CD14-positive monocyte (primary cell): Measurements from ENCODE around the gene PSTPIP1. TPM values are rescaled to one million over a fixed set of nuclear protein-coding genes. Genes with fewer than 3 reads are reported as not detected.
A peak's percentile ranks its signal among the peaks of the same experiment; 100 is the strongest.

ENCODE experiments used
- DNase-seq, 3 donors: peaks; one replicate each; pipeline ENCODE4 v3.0.0-alpha.2; 2011 to 2022
- H2AFZ ChIP-seq: 2 replicates; pipeline ENCODE4 v1.6.0; 2012; ENCODE audit warnings: mild to moderate bottlenecking, low read depth, low read length, inconsistent platforms; ENCODE audit not compliant: insufficient read depth, poor library complexity, severe bottlenecking
- H3K27ac ChIP-seq, 2 donors: 1 replicate in 1 of 2; 2 replicates in 1 of 2; pipeline ENCODE4 v1.5.1; 2012 to 2013; ENCODE audit warnings: low read length in 2 of 2, control low read depth in 1 of 2, inconsistent platforms in 1 of 2, low read depth in 1 of 2, mild to moderate bottlenecking in 1 of 2
- H3K27me3 ChIP-seq, 2 donors: one replicate each; pipeline versions ENCODE4 v1.6.0 to v1.6.1; 2011 to 2013; ENCODE audit warnings: low read length in 2 of 2; ENCODE audit not compliant: control insufficient read depth in 2 of 2, insufficient read depth in 2 of 2
- H3K36me3 ChIP-seq, 2 donors: replicated peaks in 1 of 2; 1 replicate in 1 of 2; 2 replicates in 1 of 2; pipeline versions ENCODE4 v1.5.1 to v1.6.1; 2012 to 2013; ENCODE audit warnings: low read length in 2 of 2, control low read depth in 1 of 2, inconsistent platforms in 1 of 2, mild to moderate bottlenecking in 1 of 2; ENCODE audit not compliant: insufficient read depth in 2 of 2, control insufficient read depth in 1 of 2
- H3K4me1 ChIP-seq, 2 donors: 1 replicate in 1 of 2; 2 replicates in 1 of 2; pipeline versions ENCODE4 v1.5.1 to v1.6.1; 2012 to 2013; ENCODE audit warnings: low read length in 2 of 2, control low read depth in 1 of 2, inconsistent platforms in 1 of 2, mild to moderate bottlenecking in 1 of 2, moderate library complexity in 1 of 2; ENCODE audit not compliant: insufficient read depth in 2 of 2, control insufficient read depth in 1 of 2
- H3K4me2 ChIP-seq: replicated peaks from 2 replicates; pipeline ENCODE3; 2012; ENCODE audit warnings: low read length, moderate library complexity, mild to moderate bottlenecking; ENCODE audit not compliant: poor library complexity, severe bottlenecking; ENCODE audit errors: extremely low read depth
- H3K4me3 ChIP-seq, 3 experiments: fragments of 200-600 bp in 1 of 3; sonication (generic) in 1 of 3; replicated peaks in 1 of 3; 1 replicate in 2 of 3; 2 replicates in 1 of 3; pipeline ENCODE4 v1.5.1; 2011 to 2013; ENCODE audit warnings: low read length in 3 of 3, mild to moderate bottlenecking in 3 of 3, control low read depth in 2 of 3, low read depth in 2 of 3, inconsistent platforms in 1 of 3, moderate library complexity in 1 of 3
- H3K79me2 ChIP-seq: 2 replicates; pipeline ENCODE4 v1.6.0; 2012; ENCODE audit warnings: mild to moderate bottlenecking, control low read depth, inconsistent platforms, low read length, moderate library complexity; ENCODE audit not compliant: insufficient read depth
- H3K9ac ChIP-seq: 2 replicates; pipeline ENCODE4 v1.6.0; 2017; ENCODE audit warnings: low read length, mild to moderate bottlenecking; ENCODE audit not compliant: insufficient read depth, poor library complexity, severe bottlenecking
- H3K9me3 ChIP-seq, 2 donors: replicated peaks in 1 of 2; 1 replicate in 1 of 2; 2 replicates in 1 of 2; pipeline versions ENCODE4 v1.5.1 to v1.6.1; 2012 to 2013; ENCODE audit warnings: low read length in 2 of 2, control low read depth in 1 of 2; ENCODE audit not compliant: control insufficient read depth in 1 of 2, insufficient read depth in 1 of 2
- H4K20me1 ChIP-seq: 2 replicates; pipeline ENCODE4 v1.6.0; 2012; ENCODE audit warnings: mild to moderate bottlenecking, low read length, control low read depth, moderate library complexity; ENCODE audit not compliant: insufficient read depth
- H3K27ac Mint-ChIP-seq, 7 donors: one replicate each; pipeline ENCODE4 v1.8.0; 2020; ENCODE audit warnings: mild to moderate bottlenecking in 7 of 7, mixed read lengths in 7 of 7, moderate library complexity in 6 of 7, inconsistent platforms in 2 of 7
- H3K27me3 Mint-ChIP-seq, 3 donors: one replicate each; pipeline ENCODE4 v1.8.0; 2021 to 2022; ENCODE audit warnings: low read depth in 3 of 3, mild to moderate bottlenecking in 3 of 3, mixed read lengths in 3 of 3, moderate library complexity in 3 of 3, inconsistent platforms in 1 of 3
- H3K36me3 Mint-ChIP-seq, 2 donors: one replicate each; pipeline ENCODE4 v1.8.0; 2020; ENCODE audit warnings: mixed read lengths in 2 of 2, inconsistent platforms in 1 of 2, mild to moderate bottlenecking in 1 of 2
- H3K4me1 Mint-ChIP-seq: one replicate; pipeline ENCODE4 v1.8.0; 2020; ENCODE audit warnings: mild to moderate bottlenecking, mixed read lengths
- H3K4me3 Mint-ChIP-seq, 2 donors: one replicate each; pipeline ENCODE4 v1.8.0; 2020; ENCODE audit warnings: mild to moderate bottlenecking in 2 of 2, mixed read lengths in 2 of 2, moderate library complexity in 1 of 2
- H3K9me3 Mint-ChIP-seq, 7 donors: one replicate each; pipeline ENCODE4 v1.8.0; 2020 to 2022; ENCODE audit warnings: mixed read lengths in 7 of 7, mild to moderate bottlenecking in 6 of 7, moderate library complexity in 6 of 7, inconsistent platforms in 2 of 7
- WGBS: methylation state at CpG from one replicate; pipeline ENCODE4 v1.1.5; 2013; ENCODE audit warnings: missing lambda C conversion rate; ENCODE audit not compliant: insufficient coverage; 5-methylcytosine and 5-hydroxymethylcytosine counted together
- intact Hi-C, 2 donors: fragments of 100-400 bp; cut with micrococcal nuclease; formaldehyde crosslinking; loops; one replicate each; pipeline versions ENCODE4 v1.15.0 to v1.15.1; 2023
- polyA plus RNA-seq, 3 donors: library from polyadenylated mRNA; depleted of rRNA in 1 of 3; unstranded in 2 of 3; stranded (reverse) in 1 of 3; fragments of 300-500 nt in 2 of 3; fragments of >200 nt in 1 of 3; fragmentation: Illumina TruSeq in 2 of 3; gene quantifications; 1 replicate in 2 of 3; 2 replicates in 1 of 3; pipeline ENCODE4 v1.2.3, GENCODE V29; 2012 to 2021
- TF ChIP-seq, protein P1 (sequence below): fragments of 200-600 bp; IDR thresholded peaks from one replicate; pipeline ENCODE4 v1.8.0; 2022; ENCODE audit warnings: antibody characterized with exemption, mild to moderate bottlenecking

PSTPIP1 gene
- polyA plus RNA-seq, 3 donors: 85.9 to 183 (median 86.8) TPM

DNA sequence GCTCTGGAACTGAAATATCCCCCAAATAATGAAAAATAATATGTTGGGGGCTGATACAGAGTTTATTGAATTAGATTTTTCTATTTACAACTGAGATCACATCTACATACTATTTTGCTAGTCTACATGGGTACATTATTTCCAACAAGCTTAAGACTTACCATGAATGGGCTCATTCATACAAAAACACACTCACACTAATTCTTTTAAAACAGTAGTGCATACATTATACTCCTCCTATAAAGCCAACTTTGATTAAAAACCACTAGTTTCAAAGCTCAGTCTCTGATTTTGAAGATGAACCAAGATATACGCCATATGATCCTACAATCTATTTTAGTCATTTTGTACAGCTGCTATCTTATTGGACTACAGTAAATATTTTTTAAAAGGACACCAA lies 51.1 kb downstream of the PSTPIP1 start:
- H4K20me1 ChIP-seq: peaks cover 43% of the 10 kb centered on the region
- H3K9me3 Mint-ChIP-seq: peaks cover 0 to 39% (median 16%) of the 10 kb centered on the region in 7 donors
- H3K27me3 Mint-ChIP-seq: peaks cover 0 to 1% (median 0%) of the 10 kb centered on the region in 3 donors
- H3K4me2 ChIP-seq: no peak overlapping the region
- H3K9me3 ChIP-seq: no peaks in the 10 kb centered on the region
- H3K4me1 Mint-ChIP-seq: peaks cover 18% of the 10 kb centered on the region
- H3K4me3 Mint-ChIP-seq: no peak overlapping the region
- no peak overlapping the region for H2AFZ ChIP-seq
- peaks cover 47 to 52% of the 10 kb centered on the region in 2 donors for H3K36me3 Mint-ChIP-seq
- intact Hi-C loops: no loop called here
- WGBS: no CpG with 5 or more reads among the region's 1 CpG
- H3K4me3 ChIP-seq: no peak overlapping the region
- no peak overlapping the region for H3K9ac ChIP-seq
- peaks cover 27 to 50% of the 10 kb centered on the region in 2 donors for H3K36me3 ChIP-seq
- no peak for DNase-seq
- H3K27ac ChIP-seq: peak overlapping the region in 1 of 2 donors; percentile 27
- no peaks in the 10 kb centered on the region for H3K27me3 ChIP-seq
- no peak overlapping the region for H3K27ac Mint-ChIP-seq
- no peaks in the 10 kb centered on the region for H3K79me2 ChIP-seq
- TF ChIP-seq, protein P1, sequence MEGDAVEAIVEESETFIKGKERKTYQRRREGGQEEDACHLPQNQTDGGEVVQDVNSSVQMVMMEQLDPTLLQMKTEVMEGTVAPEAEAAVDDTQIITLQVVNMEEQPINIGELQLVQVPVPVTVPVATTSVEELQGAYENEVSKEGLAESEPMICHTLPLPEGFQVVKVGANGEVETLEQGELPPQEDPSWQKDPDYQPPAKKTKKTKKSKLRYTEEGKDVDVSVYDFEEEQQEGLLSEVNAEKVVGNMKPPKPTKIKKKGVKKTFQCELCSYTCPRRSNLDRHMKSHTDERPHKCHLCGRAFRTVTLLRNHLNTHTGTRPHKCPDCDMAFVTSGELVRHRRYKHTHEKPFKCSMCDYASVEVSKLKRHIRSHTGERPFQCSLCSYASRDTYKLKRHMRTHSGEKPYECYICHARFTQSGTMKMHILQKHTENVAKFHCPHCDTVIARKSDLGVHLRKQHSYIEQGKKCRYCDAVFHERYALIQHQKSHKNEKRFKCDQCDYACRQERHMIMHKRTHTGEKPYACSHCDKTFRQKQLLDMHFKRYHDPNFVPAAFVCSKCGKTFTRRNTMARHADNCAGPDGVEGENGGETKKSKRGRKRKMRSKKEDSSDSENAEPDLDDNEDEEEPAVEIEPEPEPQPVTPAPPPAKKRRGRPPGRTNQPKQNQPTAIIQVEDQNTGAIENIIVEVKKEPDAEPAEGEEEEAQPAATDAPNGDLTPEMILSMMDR: no peak
- H3K4me1 ChIP-seq: no peaks in the 10 kb centered on the region

DNA sequence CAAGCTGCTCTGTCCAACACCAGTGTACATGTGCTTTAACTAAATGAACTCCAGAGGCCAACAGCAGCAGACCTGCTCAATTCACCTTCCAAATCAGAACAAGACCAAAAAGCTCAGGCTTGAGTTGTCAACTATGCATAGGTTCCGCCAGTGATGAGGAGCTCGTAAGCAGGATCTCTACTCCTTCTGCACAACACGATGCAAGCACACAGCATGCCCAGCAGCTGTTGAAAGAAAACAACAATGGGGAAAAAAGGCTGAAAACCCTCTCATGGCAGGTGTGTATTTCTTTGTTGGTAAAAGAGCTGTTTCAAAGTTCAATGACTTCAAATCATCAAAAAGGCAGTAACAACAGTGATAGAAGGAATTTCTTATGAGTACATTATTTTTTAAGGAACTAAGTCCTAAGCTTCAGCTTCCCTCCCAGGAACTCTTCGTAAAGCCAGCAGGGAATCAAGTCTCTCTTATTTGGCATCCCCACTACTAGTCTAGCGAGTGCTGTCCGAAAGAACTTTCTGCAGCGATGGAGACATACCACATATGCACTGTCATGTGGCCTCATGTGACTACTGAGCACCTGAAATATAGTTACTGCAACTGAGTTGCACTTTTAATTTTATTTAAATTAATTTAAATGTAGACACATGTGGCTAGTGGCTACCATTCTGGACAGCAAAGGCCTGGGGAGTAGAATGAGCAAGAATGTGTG lies 51.9 kb downstream of the PSTPIP1 start:
- Mint-ChIP-seq H3K27me3 (peaks cover 0 to 1% (median 0%) of the 10 kb centered on the region in 3 donors), H3K27ac (peak overlapping the region in 1 of 7 donors; percentile 6), H3K36me3 (peaks cover 50 to 56% of the 10 kb centered on the region in 2 donors), H3K4me3 (no peak overlapping the region), H3K9me3 (peaks cover 0 to 31% (median 8%) of the 10 kb centered on the region in 7 donors), H3K4me1 (peaks cover 18% of the 10 kb centered on the region)
- H2AFZ ChIP-seq: no peak overlapping the region
- TF ChIP-seq, protein P1: no peak
- no peak for DNase-seq
- no peak overlapping the region for H3K9ac ChIP-seq
- WGBS: no CpG with 5 or more reads among the region's 7 CpGs
- H3K27ac ChIP-seq: no peak overlapping the region
- H3K9me3 ChIP-seq: no peaks in the 10 kb centered on the region
- H4K20me1 ChIP-seq: peaks cover 43% of the 10 kb centered on the region
- no peaks in the 10 kb centered on the region for H3K27me3 ChIP-seq
- H3K4me1 ChIP-seq: no peaks in the 10 kb centered on the region
- no peak overlapping the region for H3K4me2 ChIP-seq
- no peaks in the 10 kb centered on the region for H3K79me2 ChIP-seq
- H3K36me3 ChIP-seq: peaks cover 27 to 50% of the 10 kb centered on the region in 2 donors
- no peak overlapping the region for H3K4me3 ChIP-seq
- intact Hi-C loops: no loop called here
